GM18505 (cell line): ENCODE results near the gene PPP2R5B.

Experiments
- ATAC-seq: cut with Tn5 transposase; IDR thresholded peaks from one replicate; pipeline ENCODE4 v1.9.1; 2021; ENCODE audit not compliant: unreplicated experiment
- POLR2A ChIP-seq: IDR thresholded peaks from 4 replicates; pipeline ENCODE4 v1.6.1; 2011; ENCODE audit warnings: borderline replicate concordance; ENCODE audit not compliant: insufficient read depth, insufficient read length; ENCODE audit errors: extremely low read depth

PPP2R5B gene

DNA sequence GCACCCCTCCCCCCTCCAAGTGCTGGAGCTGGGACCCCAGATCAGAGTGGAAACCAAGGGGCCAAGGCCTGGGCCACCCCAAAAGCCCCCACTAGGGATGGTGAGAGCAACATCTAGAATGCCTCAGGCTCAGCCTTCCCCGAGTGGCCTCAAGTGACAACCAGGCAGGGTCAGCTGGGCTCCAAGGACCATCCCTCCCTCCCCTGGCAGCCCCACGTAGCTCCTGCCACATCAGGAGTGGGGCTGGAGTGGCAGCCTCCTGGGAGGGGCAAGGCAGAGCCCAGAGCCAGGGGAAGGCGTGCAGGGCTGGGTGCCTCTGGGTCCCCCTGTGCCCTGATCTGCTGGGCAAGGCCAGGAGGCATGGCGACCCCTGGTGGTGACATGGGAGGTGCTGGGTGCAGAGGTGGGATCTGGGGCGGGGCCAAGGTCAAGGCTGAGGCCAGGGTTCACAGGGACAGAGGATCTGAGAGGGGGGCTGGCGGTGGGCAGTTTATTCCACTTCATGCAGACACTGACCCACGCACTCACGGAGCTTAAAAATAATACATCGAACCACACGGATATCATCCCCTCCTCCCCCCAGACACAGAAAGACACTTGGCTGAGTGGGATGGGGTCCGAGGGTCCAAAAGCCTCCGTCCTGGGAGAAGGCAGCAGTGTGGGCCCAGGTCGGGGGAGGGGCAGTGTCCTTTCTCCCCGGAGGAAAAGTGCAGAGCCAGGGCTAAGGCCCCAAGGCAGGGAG is 30.2 kb upstream of the PPP2R5B start:
- TF ChIP-seq POLR2A: no peak
- ATAC-seq: peak; percentile 71

DNA sequence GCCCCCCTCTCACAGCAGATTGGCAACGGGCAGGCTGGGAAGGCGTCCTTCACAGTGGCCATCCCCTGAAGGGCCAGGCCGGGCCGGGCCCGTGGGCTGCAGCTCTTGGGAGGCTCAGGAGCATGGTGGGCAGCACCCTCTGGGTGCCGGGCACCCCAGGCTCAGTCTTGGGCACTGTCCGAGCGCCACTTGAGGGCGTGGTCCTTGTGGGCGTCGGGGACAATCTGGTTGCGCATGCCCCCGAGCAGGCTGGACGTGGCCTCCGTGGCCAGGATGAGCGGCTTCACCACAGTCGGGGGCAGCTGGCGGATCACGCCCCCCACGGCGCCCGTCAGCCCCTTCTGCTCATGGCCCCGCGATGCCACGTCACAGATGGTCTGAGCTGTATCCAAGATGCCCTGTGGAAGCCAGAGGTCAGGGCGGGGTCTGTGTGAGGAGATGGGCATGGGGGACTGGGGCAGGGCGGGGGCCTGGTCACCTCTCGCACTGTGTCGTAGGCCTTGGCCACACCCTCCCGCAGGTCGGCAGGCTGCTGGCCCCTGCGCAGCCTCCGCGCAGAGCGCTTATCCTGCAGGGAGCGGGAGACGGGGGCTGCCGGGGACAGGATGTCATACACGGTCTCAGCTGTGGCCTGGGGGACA is 29.6 kb upstream of the PPP2R5B start:
- no peak for TF ChIP-seq POLR2A
- no peak for ATAC-seq

DNA sequence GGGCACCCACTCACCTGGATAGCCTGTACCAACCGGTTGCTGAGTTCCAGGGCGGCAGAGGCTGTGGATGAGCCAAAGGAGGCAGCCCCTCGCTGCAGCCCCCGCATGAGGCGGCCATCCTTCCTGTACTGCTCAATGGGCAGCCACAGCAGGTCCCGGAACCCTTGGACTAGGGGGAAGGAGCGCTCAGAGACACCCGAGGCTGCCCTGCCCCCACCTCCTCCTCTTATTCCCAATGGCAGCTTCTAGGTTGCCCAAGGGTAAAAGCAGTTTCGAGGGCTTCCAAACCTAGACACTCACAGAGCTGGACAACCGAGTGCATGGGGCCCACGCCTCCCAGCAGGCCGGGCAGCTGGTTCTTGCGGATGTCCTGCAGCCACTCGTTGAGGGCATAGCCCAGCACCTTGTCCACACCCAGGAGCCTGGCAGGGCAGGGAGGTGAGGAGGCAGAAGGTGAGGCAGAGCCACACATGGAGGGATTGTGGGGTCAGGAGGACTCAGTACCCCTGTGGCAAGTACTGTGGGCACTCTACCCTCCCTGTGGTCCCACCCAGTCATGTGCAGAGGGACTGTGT is 28.0 kb upstream of the PPP2R5B start:
- TF ChIP-seq POLR2A: no peak
- ATAC-seq: no peak

DNA sequence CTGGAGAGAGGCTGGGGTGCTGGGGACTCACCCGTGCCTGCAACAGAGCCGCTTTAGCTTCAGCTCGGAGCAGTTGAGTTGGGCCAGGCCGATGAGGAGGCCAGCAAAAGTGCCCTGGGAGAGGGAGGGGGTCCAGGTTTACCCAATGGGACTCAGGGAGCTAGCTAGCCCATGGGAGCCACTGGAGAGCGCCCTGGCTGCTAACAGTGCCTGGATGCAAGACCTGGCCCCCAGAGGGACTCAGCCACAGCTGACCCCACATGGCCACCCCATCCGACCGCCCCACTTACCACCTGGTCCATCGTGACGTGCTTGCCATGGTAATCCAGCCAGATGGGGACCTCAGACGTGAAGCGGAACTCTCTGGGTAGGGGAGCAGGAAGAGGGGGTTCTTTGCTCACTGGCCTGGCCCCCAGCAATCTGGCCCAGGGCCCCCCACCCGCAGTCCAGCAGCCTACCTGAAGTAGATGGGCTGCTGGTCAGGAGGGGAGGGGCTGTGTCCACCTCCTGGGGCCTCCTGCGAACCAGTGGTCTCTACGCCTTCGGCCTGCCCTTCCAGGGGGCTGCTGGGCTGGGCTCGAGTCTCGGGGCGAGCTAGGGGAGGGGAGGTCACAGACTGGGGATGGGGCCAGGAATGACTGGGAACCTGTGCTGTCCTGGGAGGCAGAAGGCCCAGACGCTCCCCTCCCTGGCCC is 27.0 kb upstream of the PPP2R5B start:
- no peak for TF ChIP-seq POLR2A
- no peak for ATAC-seq

DNA sequence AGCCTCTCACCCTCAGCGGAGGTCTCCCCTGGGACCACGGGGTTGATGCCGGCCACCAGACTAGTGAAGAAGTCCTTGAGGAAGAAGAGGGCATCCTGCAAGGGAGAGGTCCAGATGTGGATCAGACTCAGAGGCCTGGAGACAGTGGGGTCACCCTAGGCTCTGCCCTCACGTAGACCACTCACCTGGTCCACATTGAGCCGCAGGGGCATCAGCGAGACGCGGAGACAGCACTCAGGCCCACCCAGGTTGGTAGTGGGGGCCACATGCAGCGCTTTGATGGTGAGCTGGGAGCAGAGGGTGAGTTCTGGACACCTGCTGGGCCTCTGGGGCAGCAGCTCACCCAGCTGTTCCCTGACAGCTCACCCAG is 26.4 kb upstream of the PPP2R5B start:
- ATAC-seq: no peak

DNA sequence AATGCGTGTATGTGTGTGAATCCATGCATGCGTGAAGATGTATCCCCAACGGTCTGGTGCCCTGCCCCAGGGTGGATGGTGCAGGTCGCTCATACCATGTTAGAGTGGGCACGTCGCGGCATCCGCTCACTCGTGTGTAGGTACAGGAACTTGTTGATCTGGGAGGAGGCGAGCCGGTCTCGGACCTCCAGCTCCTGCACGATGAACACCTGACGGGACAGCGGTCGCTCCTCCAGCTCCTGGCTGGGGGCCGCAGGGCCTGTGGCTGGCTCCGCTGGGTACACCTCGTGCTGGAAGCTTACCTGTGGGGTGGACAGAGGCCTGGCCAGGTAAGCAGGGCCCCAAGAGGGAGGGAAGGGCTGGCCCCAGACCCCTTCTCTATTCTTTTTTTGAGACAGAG is 25.9 kb upstream of the PPP2R5B start:
- no peak for TF ChIP-seq POLR2A
- no peak for ATAC-seq

More for the DNA sequence above, 26.4 kb upstream of the PPP2R5B start:
- no peak for TF ChIP-seq POLR2A

DNA sequence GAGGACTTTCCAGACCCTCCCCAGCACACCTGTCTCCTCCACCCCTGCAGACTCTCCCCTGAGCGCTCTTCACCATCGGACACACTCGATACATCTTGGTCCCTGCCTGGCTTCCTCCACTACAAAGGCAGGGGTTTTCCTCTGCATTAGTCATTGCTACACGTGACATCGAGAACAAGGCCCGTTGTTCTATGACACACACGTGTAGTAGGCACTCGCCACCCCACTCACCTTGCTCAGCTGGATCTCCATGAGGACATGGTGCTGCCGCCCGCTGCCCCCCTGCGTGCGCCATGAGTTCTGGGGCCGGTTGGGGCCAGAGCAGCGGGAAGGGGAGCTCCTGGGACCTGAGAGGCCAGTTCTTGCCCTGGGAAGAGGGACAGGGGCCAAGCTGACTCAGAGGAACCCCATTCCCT is 24.2 kb upstream of the PPP2R5B start:
- TF ChIP-seq POLR2A: no peak
- ATAC-seq: no peak

DNA sequence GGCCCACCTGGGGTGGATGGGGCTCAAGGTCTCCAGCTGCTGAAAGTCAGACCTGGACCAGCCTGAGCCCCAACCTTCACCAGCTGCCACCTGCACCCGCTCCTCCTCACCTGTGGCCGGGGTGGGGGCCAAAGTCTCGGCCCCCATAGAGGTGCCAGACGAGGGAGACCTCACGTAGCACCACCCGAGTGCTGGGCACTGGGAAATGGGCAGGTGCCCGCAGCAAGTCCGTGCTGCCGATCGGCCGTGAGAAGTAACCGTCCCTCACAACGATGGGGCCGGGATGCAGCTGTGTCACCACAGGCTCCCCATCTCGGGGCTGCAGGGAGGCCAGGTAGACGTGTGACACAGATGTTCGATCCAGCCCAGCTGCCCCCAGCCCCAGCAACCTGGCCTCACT is 23.7 kb upstream of the PPP2R5B start:
- TF ChIP-seq POLR2A: no peak
- ATAC-seq: no peak

DNA sequence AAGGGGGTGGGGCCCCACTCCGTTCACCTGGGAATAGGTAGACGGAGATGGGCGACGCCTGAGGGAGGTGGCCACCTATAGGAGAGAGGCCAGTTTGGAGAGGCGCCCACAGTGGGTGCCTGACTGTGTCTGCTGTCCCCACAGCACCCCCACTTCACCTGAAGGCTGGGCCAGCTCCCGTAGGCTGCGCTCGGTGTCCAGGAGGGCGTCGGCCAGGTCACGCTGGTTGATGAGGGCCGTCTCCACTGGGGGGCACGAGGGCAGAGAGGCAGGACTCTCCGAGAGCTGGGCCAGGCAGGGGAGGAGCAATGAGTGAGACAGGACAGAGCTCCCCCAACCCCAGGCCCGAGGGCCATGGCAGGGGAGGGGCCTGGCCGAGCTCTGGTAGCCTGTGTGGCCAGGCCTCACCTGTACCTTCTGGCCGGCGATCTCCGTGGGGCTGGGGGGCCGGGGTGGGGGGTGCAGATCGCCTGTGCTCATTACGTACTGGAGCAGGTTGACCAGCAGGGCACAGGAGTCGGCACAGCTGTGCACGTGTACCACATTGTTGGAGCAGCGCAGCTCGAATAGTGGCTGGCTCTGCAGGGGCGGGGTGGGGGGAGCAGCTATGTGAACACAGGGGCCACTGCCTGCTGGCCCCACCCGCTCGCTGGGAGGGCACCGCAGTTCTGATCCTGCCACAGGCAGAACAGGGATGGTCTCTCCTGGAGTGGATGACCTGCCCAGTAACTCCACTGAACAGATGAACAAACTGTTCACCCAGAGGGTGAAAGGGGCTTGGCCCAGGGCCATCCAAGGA is 22.2 kb upstream of the PPP2R5B start:
- TF ChIP-seq POLR2A: no peak
- no peak for ATAC-seq

DNA sequence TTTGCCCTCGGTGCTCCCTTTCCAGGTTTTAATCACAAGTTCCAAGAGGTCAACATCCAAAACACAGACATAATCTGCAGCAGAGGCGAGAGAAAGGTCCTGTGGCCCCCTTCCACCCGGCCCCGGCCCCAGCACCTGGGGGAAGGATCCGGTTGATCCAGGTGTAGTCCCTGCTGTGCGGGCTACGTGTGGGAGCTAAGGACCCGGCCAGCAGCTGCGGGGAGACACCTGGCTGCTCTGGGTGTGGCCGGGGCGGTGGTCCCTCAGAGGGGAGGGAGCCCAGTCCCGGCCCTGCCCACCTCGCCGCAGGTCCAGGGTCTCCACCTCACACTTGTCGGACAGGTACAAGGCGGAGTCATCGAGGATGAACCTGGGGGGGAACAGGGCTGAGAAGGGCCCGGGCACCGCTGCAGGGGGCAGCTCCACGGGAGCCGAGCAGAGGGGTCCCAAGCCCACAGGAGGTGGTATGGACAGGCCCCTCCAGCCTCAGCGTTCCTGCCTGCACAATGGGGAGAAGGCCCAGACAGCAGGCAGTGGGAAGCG is 21.1 kb upstream of the PPP2R5B start:
- no peak for TF ChIP-seq POLR2A
- ATAC-seq: no peak

DNA sequence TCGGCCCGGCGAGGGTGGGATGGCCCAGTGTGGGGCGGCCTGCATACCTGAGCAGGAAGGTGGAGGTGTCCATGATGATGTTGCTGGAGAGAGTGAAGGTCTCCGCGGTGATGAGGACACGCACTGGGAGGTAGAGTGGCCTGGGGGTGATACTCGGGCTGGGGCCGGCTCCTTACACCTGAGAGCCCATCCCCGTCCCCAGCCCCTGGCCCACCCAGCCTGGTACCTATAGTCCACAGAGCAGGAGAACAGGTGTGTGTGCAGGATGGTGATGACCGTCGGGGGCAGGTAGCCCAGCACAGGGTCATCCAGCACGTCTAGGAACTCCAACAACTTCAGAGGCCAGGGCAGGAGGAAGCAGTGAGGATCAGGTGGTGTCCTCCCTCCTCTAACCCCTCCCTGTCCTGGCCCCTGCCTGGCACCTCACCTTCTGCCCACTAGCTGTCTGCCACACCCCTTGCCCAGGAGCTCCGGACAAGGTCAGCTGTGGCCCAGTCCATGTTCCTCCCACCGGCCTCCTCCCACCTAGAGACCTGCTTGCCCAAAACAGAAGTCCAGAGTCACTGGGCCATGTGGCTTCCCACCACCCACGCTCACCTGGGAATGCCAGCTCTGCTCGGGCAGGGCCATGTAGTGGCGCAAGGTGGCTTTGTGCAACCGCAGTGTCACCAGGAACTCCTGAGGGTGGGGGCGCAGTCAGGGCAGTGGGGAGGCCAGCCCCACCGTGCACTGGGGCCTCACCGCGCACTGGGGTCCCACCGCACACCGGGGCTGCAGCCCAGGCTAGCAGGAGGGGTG is 18.8 kb upstream of the PPP2R5B start:
- ATAC-seq: no peak
- no peak for TF ChIP-seq POLR2A

DNA sequence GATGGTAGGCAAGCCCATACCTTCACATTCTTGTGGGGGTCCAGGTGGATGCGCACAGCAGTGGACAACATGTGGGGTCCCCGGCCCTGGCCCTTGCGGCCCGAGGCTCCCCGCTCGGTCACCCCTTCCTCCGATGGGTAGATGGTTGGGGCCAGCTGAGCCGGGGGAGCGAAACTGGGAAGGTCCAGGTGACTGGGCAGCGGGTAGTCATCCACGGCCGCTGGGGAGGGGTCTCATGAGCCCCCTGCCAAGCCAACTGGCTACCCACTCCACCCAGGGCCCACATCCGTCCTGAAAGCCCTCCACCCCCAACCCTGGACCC is 18.2 kb upstream of the PPP2R5B start:
- TF ChIP-seq POLR2A: no peak
- no peak for ATAC-seq
